Activated gamma-delta T cell treated with Interleukin-2 at 50 U/mL for 16 hours (primary cell): ENCODE measurements around the gene SPARCL1.
"Not testable (repeated sequence)": the region's sequence is repeated elsewhere in the genome, so short reads cannot be mapped to it uniquely, and the experiment has no call there.

Source experiments
- DNase-seq: peaks from one replicate; pipeline ENCODE4 v3.0.0-alpha.2; 2020

Gene SPARCL1

GRCh38 chr4:87499403-87500091 is 29.6 kb downstream of the SPARCL1 start:
- DNase-seq = no peak

GRCh38 chr4:87498446-87498900 is 30.7 kb downstream of the SPARCL1 start:
- DNase-seq = no peak

- DNase-seq = no peak
Measured at GRCh38 chr4:87497578-87497977, 31.6 kb downstream of the SPARCL1 start.

GRCh38 chr4:87497159-87497558 is 32.0 kb downstream of the SPARCL1 start:
- DNase-seq = no peak

GRCh38 chr4:87493115-87493514 is 36.1 kb downstream of the SPARCL1 start:
- DNase-seq = no peak

GRCh38 chr4:87491851-87492250 is 37.3 kb downstream of the SPARCL1 start:
- DNase-seq = not testable (repeated sequence)

- DNase-seq = no peak
Measured at GRCh38 chr4:87491436-87491835, 37.7 kb downstream of the SPARCL1 start.

- DNase-seq = no peak
Measured at GRCh38 chr4:87490664-87491369, 38.4 kb downstream of the SPARCL1 start.

- DNase-seq = no peak
Measured at GRCh38 chr4:87489678-87490077, 39.5 kb downstream of the SPARCL1 start.

- not testable (repeated sequence) for DNase-seq
Measured at GRCh38 chr4:87488666-87489065, 40.5 kb downstream of the SPARCL1 start.

GRCh38 chr4:87483247-87483646 is 45.9 kb downstream of the SPARCL1 start:
- not testable (repeated sequence) for DNase-seq

- DNase-seq = no peak
Measured at GRCh38 chr4:87481377-87481776, 47.8 kb downstream of the SPARCL1 start.

- DNase-seq = no peak
Measured at GRCh38 chr4:87478732-87479250, 50.4 kb downstream of the SPARCL1 start.

GRCh38 chr4:87476934-87477333 is 52.2 kb downstream of the SPARCL1 start:
- no peak for DNase-seq

GRCh38 chr4:87469390-87469789 is 59.8 kb downstream of the SPARCL1 start:
- no peak for DNase-seq

- no peak for DNase-seq
Measured at GRCh38 chr4:87465739-87466366, 63.3 kb downstream of the SPARCL1 start.

GRCh38 chr4:87462102-87462501 is 67.1 kb downstream of the SPARCL1 start:
- no peak for DNase-seq

- no peak for DNase-seq
Measured at GRCh38 chr4:87461281-87461700, 67.9 kb downstream of the SPARCL1 start.

GRCh38 chr4:87458913-87459312 is 70.3 kb downstream of the SPARCL1 start:
- DNase-seq = no peak

GRCh38 chr4:87451537-87451936 is 77.6 kb downstream of the SPARCL1 start:
- no peak for DNase-seq

- not testable (repeated sequence) for DNase-seq
Measured at GRCh38 chr4:87446375-87446774, 82.8 kb downstream of the SPARCL1 start.

GRCh38 chr4:87445964-87446363 is 83.2 kb downstream of the SPARCL1 start:
- no peak for DNase-seq

GRCh38 chr4:87444741-87445140 is 84.4 kb downstream of the SPARCL1 start:
- no peak for DNase-seq

GRCh38 chr4:87442889-87443288 is 86.3 kb downstream of the SPARCL1 start:
- no peak for DNase-seq
